ENCODE results near the gene CRYBA2.

The CRYBA2 gene

GRCh38 chr2:219010873-219011272 is 17.7 kb upstream of the CRYBA2 start:
- Histone ChIP-seq H3K27me3 (ENCODE audit: control insufficient read depth in 1 of 2, insufficient read depth in 2 of 2, low read length in 2 of 2) (peaks cover 3 to 12% of the 10 kb centered on the region in 2 donors), H3K4me3 (ENCODE audit: low read depth in 1 of 2, low read length in 2 of 2) (no peak overlapping the region), H3K27ac (ENCODE audit: low read depth, low read length) (no peak overlapping the region), H3K36me3 (ENCODE audit: control insufficient read depth in 1 of 2, insufficient read depth in 2 of 2, low read length in 2 of 2) (no peaks in the 10 kb centered on the region), H3K4me1 (ENCODE audit: control insufficient read depth in 1 of 2, insufficient read depth in 2 of 2, low read length in 2 of 2) (no peaks in the 10 kb centered on the region), H3K9me3 (ENCODE audit: control insufficient read depth in 1 of 2, low read length in 2 of 2) (no peaks in the 10 kb centered on the region), H3K9ac (ENCODE audit: low read depth in 1 of 2, low read length in 2 of 2) (no peak overlapping the region)

GRCh38 chr2:219010162-219010756 is 17.0 kb upstream of the CRYBA2 start:
- Histone ChIP-seq H3K27ac (ENCODE audit: low read depth, low read length) (no peak overlapping the region), H3K4me3 (ENCODE audit: low read depth in 1 of 2, low read length in 2 of 2) (no peak overlapping the region), H3K27me3 (ENCODE audit: control insufficient read depth in 1 of 2, insufficient read depth in 2 of 2, low read length in 2 of 2) (peaks cover 6 to 18% of the 10 kb centered on the region in 2 donors), H3K36me3 (ENCODE audit: control insufficient read depth in 1 of 2, insufficient read depth in 2 of 2, low read length in 2 of 2) (no peaks in the 10 kb centered on the region), H3K9me3 (ENCODE audit: control insufficient read depth in 1 of 2, low read length in 2 of 2) (no peaks in the 10 kb centered on the region), H3K4me1 (ENCODE audit: control insufficient read depth in 1 of 2, insufficient read depth in 2 of 2, low read length in 2 of 2) (no peaks in the 10 kb centered on the region), H3K9ac (ENCODE audit: low read depth in 1 of 2, low read length in 2 of 2) (no peak overlapping the region)

DNA sequence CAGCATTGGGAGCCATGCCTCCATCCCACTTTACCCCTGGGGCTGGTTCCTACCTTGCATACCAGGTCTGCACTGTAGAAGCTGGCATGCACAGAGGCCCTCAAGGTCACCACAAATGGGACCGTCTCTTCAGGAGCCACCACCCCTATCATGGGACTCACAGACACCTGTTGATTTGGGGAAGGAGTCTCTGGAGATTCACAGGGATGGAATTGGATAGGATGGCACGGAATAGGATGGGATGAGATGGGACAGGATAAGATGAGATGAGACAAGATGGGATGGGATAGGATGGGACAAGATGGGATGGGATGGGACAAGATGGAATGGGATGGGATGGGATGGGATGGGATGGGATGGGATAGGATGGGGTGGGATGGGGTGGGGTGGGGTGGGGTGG is 16.1 kb upstream of the CRYBA2 start:
- peaks cover 9 to 16% of the 10 kb centered on the region in 2 donors for H3K27me3 ChIP-seq (ENCODE audit: control insufficient read depth in 1 of 2, insufficient read depth in 2 of 2, low read length in 2 of 2)
- H3K4me3 ChIP-seq (ENCODE audit: low read depth in 1 of 2, low read length in 2 of 2): no peak overlapping the region
- no peaks in the 10 kb centered on the region for H3K9me3 ChIP-seq (ENCODE audit: control insufficient read depth in 1 of 2, low read length in 2 of 2)
- no peaks in the 10 kb centered on the region for H3K36me3 ChIP-seq (ENCODE audit: control insufficient read depth in 1 of 2, insufficient read depth in 2 of 2, low read length in 2 of 2)
- no peak overlapping the region for H3K9ac ChIP-seq (ENCODE audit: low read depth in 1 of 2, low read length in 2 of 2)
- H3K4me1 ChIP-seq (ENCODE audit: control insufficient read depth in 1 of 2, insufficient read depth in 2 of 2, low read length in 2 of 2): no peaks in the 10 kb centered on the region
- H3K27ac ChIP-seq (ENCODE audit: low read depth, low read length): no peak overlapping the region

- no peaks in the 10 kb centered on the region for H3K36me3 ChIP-seq (ENCODE audit: control insufficient read depth in 1 of 2, insufficient read depth in 2 of 2, low read length in 2 of 2)
- no peak overlapping the region for H3K9ac ChIP-seq (ENCODE audit: low read depth in 1 of 2, low read length in 2 of 2)
- peaks cover 54 to 56% of the 10 kb centered on the region in 2 donors for H3K27me3 ChIP-seq (ENCODE audit: control insufficient read depth in 1 of 2, insufficient read depth in 2 of 2, low read length in 2 of 2)
- H3K27ac ChIP-seq (ENCODE audit: low read depth, low read length): no peak overlapping the region
- H3K4me1 ChIP-seq (ENCODE audit: control insufficient read depth in 1 of 2, insufficient read depth in 2 of 2, low read length in 2 of 2): peaks cover 9 to 19% of the 10 kb centered on the region in 2 donors
- H3K9me3 ChIP-seq (ENCODE audit: control insufficient read depth in 1 of 2, low read length in 2 of 2): no peaks in the 10 kb centered on the region
- no peak overlapping the region for H3K4me3 ChIP-seq (ENCODE audit: low read depth in 1 of 2, low read length in 2 of 2)
These were observed 10.8 kb upstream of the CRYBA2 start for GRCh38 chr2:219003979-219004378.

GRCh38 chr2:219003267-219003634 is 10.0 kb upstream of the CRYBA2 start:
- H3K36me3 ChIP-seq (ENCODE audit: control insufficient read depth in 1 of 2, insufficient read depth in 2 of 2, low read length in 2 of 2): no peaks in the 10 kb centered on the region
- H3K4me3 ChIP-seq (ENCODE audit: low read depth in 1 of 2, low read length in 2 of 2): peak overlapping the region; percentile 51 to 61
- H3K4me1 ChIP-seq (ENCODE audit: control insufficient read depth in 1 of 2, insufficient read depth in 2 of 2, low read length in 2 of 2): peaks cover 9 to 19% of the 10 kb centered on the region in 2 donors
- no peaks in the 10 kb centered on the region for H3K9me3 ChIP-seq (ENCODE audit: control insufficient read depth in 1 of 2, low read length in 2 of 2)
- H3K9ac ChIP-seq (ENCODE audit: low read depth in 1 of 2, low read length in 2 of 2): no peak overlapping the region
- no peak overlapping the region for H3K27ac ChIP-seq (ENCODE audit: low read depth, low read length)
- peaks cover 54 to 56% of the 10 kb centered on the region in 2 donors for H3K27me3 ChIP-seq (ENCODE audit: control insufficient read depth in 1 of 2, insufficient read depth in 2 of 2, low read length in 2 of 2)

DNA sequence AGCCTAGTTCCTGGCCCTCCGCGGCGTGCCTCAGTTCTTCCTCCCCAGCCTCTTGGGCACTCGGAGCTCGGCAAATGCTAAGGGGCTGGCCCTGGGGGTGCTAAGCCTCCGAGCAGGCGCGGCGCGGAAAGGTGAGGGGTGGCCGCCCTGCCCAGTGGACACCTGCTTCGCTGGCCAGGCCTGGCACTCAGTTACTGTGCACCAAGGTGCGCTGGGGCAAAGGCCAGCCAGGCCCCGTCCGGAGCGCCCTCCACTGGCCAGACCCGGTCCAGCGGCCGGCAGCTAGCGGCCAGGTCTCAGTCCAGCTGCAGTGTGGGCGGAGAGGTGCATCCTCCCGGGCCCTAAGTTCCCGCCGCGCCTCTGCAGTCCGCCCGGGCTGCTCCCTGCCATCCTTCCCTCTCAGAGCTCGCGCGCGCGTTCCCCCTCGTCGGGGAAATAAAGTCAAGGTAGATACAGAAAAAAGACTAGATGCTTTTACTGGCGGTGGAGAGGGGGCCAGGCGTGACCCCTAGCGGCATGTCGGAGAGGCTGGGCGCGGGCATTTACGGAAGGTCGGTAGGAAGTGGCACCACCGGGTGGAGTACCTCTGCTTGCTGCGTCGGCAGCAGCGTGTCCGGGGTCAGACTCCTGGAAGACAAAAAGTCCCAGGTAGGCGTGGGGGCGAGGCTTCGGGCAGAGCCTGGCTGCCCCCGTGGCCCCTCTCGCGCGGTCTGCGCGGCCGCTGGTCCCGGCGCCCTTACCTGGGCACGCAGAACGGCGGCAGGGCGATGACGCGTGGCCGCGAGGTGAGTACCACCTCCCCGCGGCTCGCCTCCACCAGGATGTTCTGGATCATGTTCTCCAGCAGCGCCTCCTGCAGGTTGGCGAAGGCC is 9.4 kb upstream of the CRYBA2 start:
- H3K27me3 ChIP-seq (ENCODE audit: control insufficient read depth in 1 of 2, insufficient read depth in 2 of 2, low read length in 2 of 2): peaks cover 54 to 56% of the 10 kb centered on the region in 2 donors
- peak overlapping the region; percentile 48 to 57 for H3K9ac ChIP-seq (ENCODE audit: low read depth in 1 of 2, low read length in 2 of 2)
- peak overlapping the region; percentile 57 to 61 for H3K4me3 ChIP-seq (ENCODE audit: low read depth in 1 of 2, low read length in 2 of 2)

DNA sequence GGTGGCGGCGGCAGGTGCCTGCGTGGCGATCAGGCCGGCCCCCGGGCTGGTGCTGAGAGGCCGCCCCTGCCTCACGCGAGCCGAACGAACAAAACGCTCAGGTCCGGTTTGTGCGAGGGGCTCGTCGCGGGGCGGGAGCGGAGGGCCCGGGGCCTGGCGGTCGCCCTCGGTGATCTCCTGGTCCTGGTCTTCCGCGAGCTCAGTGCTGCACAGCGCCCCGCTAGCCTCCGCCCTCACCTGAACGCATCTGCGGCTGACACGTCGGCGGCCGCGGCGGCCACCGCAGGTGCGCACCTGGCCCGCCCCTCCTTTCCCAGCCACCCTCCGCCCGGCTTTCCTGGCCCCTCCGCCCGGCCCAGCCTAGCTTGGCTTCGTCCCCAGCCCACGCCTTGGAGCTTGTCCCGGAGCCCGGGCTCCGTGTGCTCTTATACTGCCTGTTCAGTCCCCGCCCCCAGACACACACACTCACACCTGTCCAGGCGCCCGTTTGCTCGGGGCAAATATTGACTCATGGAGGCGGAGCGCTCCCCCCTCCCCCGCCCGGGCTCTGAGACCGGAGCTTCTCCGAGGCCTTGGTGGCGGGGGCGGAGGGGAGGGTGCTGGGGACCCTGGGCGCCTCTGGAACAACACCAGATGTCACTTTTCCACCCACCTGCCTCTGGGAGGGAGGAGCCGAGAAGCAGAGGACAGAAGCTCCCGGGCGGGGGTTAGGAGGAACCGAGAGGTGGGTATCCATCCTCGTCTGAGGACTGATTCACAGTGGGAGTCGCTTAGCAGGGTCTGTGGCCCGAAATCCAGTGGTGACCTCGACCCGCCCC is 8.6 kb upstream of the CRYBA2 start:
- H3K4me1 ChIP-seq (ENCODE audit: control insufficient read depth in 1 of 2, insufficient read depth in 2 of 2, low read length in 2 of 2): peaks cover 9 to 19% of the 10 kb centered on the region in 2 donors
- H3K27me3 ChIP-seq (ENCODE audit: control insufficient read depth in 1 of 2, insufficient read depth in 2 of 2, low read length in 2 of 2): peaks cover 54 to 56% of the 10 kb centered on the region in 2 donors
- no peaks in the 10 kb centered on the region for H3K36me3 ChIP-seq (ENCODE audit: control insufficient read depth in 1 of 2, insufficient read depth in 2 of 2, low read length in 2 of 2)
- no peaks in the 10 kb centered on the region for H3K9me3 ChIP-seq (ENCODE audit: control insufficient read depth in 1 of 2, low read length in 2 of 2)
- H3K9ac ChIP-seq (ENCODE audit: low read depth in 1 of 2, low read length in 2 of 2): peak overlapping the region; percentile 57 to 71
- peak overlapping the region; percentile 57 to 61 for H3K4me3 ChIP-seq (ENCODE audit: low read depth in 1 of 2, low read length in 2 of 2)
- peak overlapping the region; percentile 50 for H3K27ac ChIP-seq (ENCODE audit: low read depth, low read length)

More for the DNA sequence above, 9.4 kb upstream of the CRYBA2 start:
- Histone ChIP-seq H3K36me3 (ENCODE audit: control insufficient read depth in 1 of 2, insufficient read depth in 2 of 2, low read length in 2 of 2) (no peaks in the 10 kb centered on the region), H3K27ac (ENCODE audit: low read depth, low read length) (peak overlapping the region; percentile 50), H3K4me1 (ENCODE audit: control insufficient read depth in 1 of 2, insufficient read depth in 2 of 2, low read length in 2 of 2) (peaks cover 9 to 19% of the 10 kb centered on the region in 2 donors), H3K9me3 (ENCODE audit: control insufficient read depth in 1 of 2, low read length in 2 of 2) (no peaks in the 10 kb centered on the region)

GRCh38 chr2:219001100-219001576 is 7.9 kb upstream of the CRYBA2 start:
- Histone ChIP-seq H3K27me3 (ENCODE audit: control insufficient read depth in 1 of 2, insufficient read depth in 2 of 2, low read length in 2 of 2) (peaks cover 52 to 61% of the 10 kb centered on the region in 2 donors), H3K27ac (ENCODE audit: low read depth, low read length) (peak overlapping the region; percentile 20)

GRCh38 chr2:219000569-219000960 is 7.3 kb upstream of the CRYBA2 start:
- H3K9ac ChIP-seq (ENCODE audit: low read depth in 1 of 2, low read length in 2 of 2): peak overlapping the region; percentile 6 to 71
- peaks cover 9 to 29% of the 10 kb centered on the region in 2 donors for H3K4me1 ChIP-seq (ENCODE audit: control insufficient read depth in 1 of 2, insufficient read depth in 2 of 2, low read length in 2 of 2)
- H3K27ac ChIP-seq (ENCODE audit: low read depth, low read length): no peak overlapping the region
- no peaks in the 10 kb centered on the region for H3K9me3 ChIP-seq (ENCODE audit: control insufficient read depth in 1 of 2, low read length in 2 of 2)
- H3K27me3 ChIP-seq (ENCODE audit: control insufficient read depth in 1 of 2, insufficient read depth in 2 of 2, low read length in 2 of 2): peaks cover 50 to 60% of the 10 kb centered on the region in 2 donors
- peak overlapping the region; percentile 54 to 61 for H3K4me3 ChIP-seq (ENCODE audit: low read depth in 1 of 2, low read length in 2 of 2)
- no peaks in the 10 kb centered on the region for H3K36me3 ChIP-seq (ENCODE audit: control insufficient read depth in 1 of 2, insufficient read depth in 2 of 2, low read length in 2 of 2)

More at GRCh38 chr2:219001100-219001576, 7.9 kb upstream of the CRYBA2 start:
- Histone ChIP-seq H3K36me3 (ENCODE audit: control insufficient read depth in 1 of 2, insufficient read depth in 2 of 2, low read length in 2 of 2) (no peaks in the 10 kb centered on the region), H3K9ac (ENCODE audit: low read depth in 1 of 2, low read length in 2 of 2) (peak overlapping the region; percentile 6 to 71), H3K9me3 (ENCODE audit: control insufficient read depth in 1 of 2, low read length in 2 of 2) (no peaks in the 10 kb centered on the region), H3K4me3 (ENCODE audit: low read depth in 1 of 2, low read length in 2 of 2) (peak overlapping the region; percentile 54 to 61), H3K4me1 (ENCODE audit: control insufficient read depth in 1 of 2, insufficient read depth in 2 of 2, low read length in 2 of 2) (peaks cover 9 to 24% of the 10 kb centered on the region in 2 donors)

Data from duodenal mucosa (tissue), 2 donors.